GM23248 (cell line): ENCODE data around the gene SPTB. TPM values are rescaled to one million over a fixed set of nuclear protein-coding genes. Genes with fewer than 3 reads are reported as not detected.

Source experiments
- DNase-seq: peaks from one replicate; pipeline ENCODE4 v3.0.0-alpha.2; 2015
- H2AFZ ChIP-seq: fragments of 200-600 bp; sonication (generic); 2 replicates; pipeline ENCODE4 v1.6.1; 2016; ENCODE audit warnings: antibody characterized with exemption
- H3F3A ChIP-seq: fragments of 200-600 bp; sonication (generic); 2 replicates; pipeline ENCODE4 v1.6.1; 2016; ENCODE audit warnings: mild to moderate bottlenecking, antibody characterized with exemption, mixed run types; ENCODE audit not compliant: insufficient read depth
- H3K27ac ChIP-seq: fragments of 200-600 bp; sonication (generic); 2 replicates; pipeline ENCODE4 v1.5.1; 2016; ENCODE audit warnings: mild to moderate bottlenecking
- H3K27me3 ChIP-seq: fragments of 200-600 bp; sonication (generic); replicated peaks from 2 replicates; pipeline ENCODE4 v1.6.1; 2016; ENCODE audit warnings: mild to moderate bottlenecking; ENCODE audit not compliant: insufficient read depth
- H3K36me3 ChIP-seq: fragments of 200-600 bp; sonication (generic); 2 replicates; pipeline ENCODE4 v1.6.1; 2016; ENCODE audit warnings: low read depth, mild to moderate bottlenecking
- H3K4me1 ChIP-seq: fragments of 200-600 bp; sonication (generic); 2 replicates; pipeline ENCODE4 v1.6.1; 2016; ENCODE audit warnings: mild to moderate bottlenecking; ENCODE audit not compliant: insufficient read depth
- H3K4me2 ChIP-seq: fragments of 200-600 bp; sonication (generic); one replicate; pipeline ENCODE4 v1.6.1; 2016; ENCODE audit warnings: mild to moderate bottlenecking; ENCODE audit not compliant: unreplicated experiment
- H3K4me3 ChIP-seq: fragments of 200-600 bp; sonication (generic); 2 replicates; pipeline ENCODE4 v1.5.1; 2016; ENCODE audit warnings: mild to moderate bottlenecking
- H3K79me2 ChIP-seq: fragments of 200-600 bp; sonication (generic); 2 replicates; pipeline ENCODE4 v1.6.1; 2016; ENCODE audit warnings: mild to moderate bottlenecking; ENCODE audit not compliant: insufficient read depth
- H3K9ac ChIP-seq: fragments of 200-600 bp; sonication (generic); 2 replicates; pipeline ENCODE4 v1.6.1; 2016; ENCODE audit warnings: mild to moderate bottlenecking
- H3K9me2 ChIP-seq: fragments of 200-600 bp; sonication (generic); 2 replicates; pipeline ENCODE4 v1.6.1; 2016; ENCODE audit warnings: mixed run types, mild to moderate bottlenecking, moderate library complexity; ENCODE audit not compliant: insufficient read depth
- H3K9me3 ChIP-seq: fragments of 200-600 bp; sonication (generic); one replicate; pipeline ENCODE4 v1.6.1; 2017; ENCODE audit warnings: low read depth
- H4K20me1 ChIP-seq: fragments of 200-600 bp; sonication (generic); 2 replicates; pipeline ENCODE4 v1.6.0; 2016; ENCODE audit not compliant: insufficient read depth
- EZH2 ChIP-seq: fragments of 200-600 bp; sonication (generic); IDR thresholded peaks from 2 replicates; pipeline ENCODE4 v1.6.1; 2018; ENCODE audit warnings: antibody characterized with exemption, mild to moderate bottlenecking; ENCODE audit not compliant: insufficient read depth, poor library complexity, severe bottlenecking
- EZH2phosphoT487 ChIP-seq: fragments of 200-600 bp; sonication (generic); IDR thresholded peaks from 2 replicates; pipeline ENCODE4 v1.6.1; 2018; ENCODE audit warnings: antibody characterized with exemption, moderate library complexity, mild to moderate bottlenecking, low read depth; ENCODE audit not compliant: insufficient read depth
- WGBS, 2 experiments: methylation state at CpG; one replicate each; pipeline ENCODE4 v1.1.6; 2015 to 2017; ENCODE audit warnings: low lambda C conversion rate in 2 of 2, low coverage in 1 of 2; ENCODE audit errors: missing lambda C conversion rate in 2 of 2; 5-methylcytosine and 5-hydroxymethylcytosine counted together
- in situ Hi-C: fragments of 300-500 bp; cut with MboI; formaldehyde crosslinking; loops from 2 replicates; pipeline ENCODE4 v1.15.0; 2020
- polyA plus RNA-seq: library from polyadenylated mRNA; unstranded; fragments of >200 nt; fragmentation: Nextera tagmentation; extraction: Ambion mirVana; gene quantifications from 2 replicates; pipeline ENCODE4 v1.2.1, GENCODE V29; 2016
- total RNA-seq: library from RNA; depleted of rRNA; stranded (reverse); fragments of >200 nt; shearing (Covaris generic); gene quantifications from 2 replicates; pipeline ENCODE4 v1.2.3, GENCODE V29; 2014

The SPTB gene
- total and polyA plus RNA-seq, 2 experiments from 2014 or later: 0.06 to 0.11 TPM

GRCh38 chr14:64775081-64775777, 104.5 kb downstream of the SPTB start:
- TF ChIP-seq EZH2phosphoT487 (no peak), EZH2 (no peak)
- Histone ChIP-seq H3K4me3 (no peak overlapping the region), H4K20me1 (no peaks in the 10 kb centered on the region), H3K36me3 (no peaks in the 10 kb centered on the region), H3K9ac (no peak overlapping the region), H2AFZ (no peak overlapping the region), H3K4me2 (no peak overlapping the region), H3K27ac (no peak overlapping the region), H3K4me1 (no peaks in the 10 kb centered on the region), H3K9me2 (no peaks in the 10 kb centered on the region), H3K9me3 (no peaks in the 10 kb centered on the region), H3K27me3 (no peaks in the 10 kb centered on the region), H3K79me2 (no peaks in the 10 kb centered on the region), H3F3A (no peaks in the 10 kb centered on the region)
- DNase-seq: no peak
- in situ Hi-C loops: no loop called here
- 86 to 88% methylated on average over 25 of the region's 25 CpGs for WGBS, 2 experiments

- in situ Hi-C loops: no loop called here
These were observed 105.4 kb downstream of the SPTB start for GRCh38 chr14:64774272-64774671.

GRCh38 chr14:64773577-64773976, 106.1 kb downstream of the SPTB start:
- no peaks in the 10 kb centered on the region for H3K79me2 ChIP-seq
- H3K4me2 ChIP-seq: no peak overlapping the region
- H2AFZ ChIP-seq: no peak overlapping the region
- no peak overlapping the region for H3K4me3 ChIP-seq
- H3F3A ChIP-seq: no peaks in the 10 kb centered on the region
- H3K9me2 ChIP-seq: no peaks in the 10 kb centered on the region
- no peaks in the 10 kb centered on the region for H3K9me3 ChIP-seq
- H3K27me3 ChIP-seq: no peaks in the 10 kb centered on the region
- DNase-seq: no peak
- TF ChIP-seq EZH2 (no peak), EZH2phosphoT487 (no peak)
- no peak overlapping the region for H3K9ac ChIP-seq
- H3K36me3 ChIP-seq: no peaks in the 10 kb centered on the region
- in situ Hi-C loops: no loop called here
- H3K27ac ChIP-seq: no peak overlapping the region
- 75 to 80% methylated on average over 3 of the region's 3 CpGs for WGBS, 2 experiments
- H3K4me1 ChIP-seq: no peaks in the 10 kb centered on the region
- no peaks in the 10 kb centered on the region for H4K20me1 ChIP-seq

More at GRCh38 chr14:64774272-64774671, 105.4 kb downstream of the SPTB start:
- DNase-seq: no peak
- H3F3A ChIP-seq: no peaks in the 10 kb centered on the region
- no peaks in the 10 kb centered on the region for H3K4me1 ChIP-seq
- no peak for TF ChIP-seq EZH2phosphoT487
- TF ChIP-seq EZH2: no peak
- no peak overlapping the region for H3K4me2 ChIP-seq
- no peaks in the 10 kb centered on the region for H3K79me2 ChIP-seq
- H3K4me3 ChIP-seq: no peak overlapping the region
- no peak overlapping the region for H3K27ac ChIP-seq
- H3K9ac ChIP-seq: no peak overlapping the region
- no peaks in the 10 kb centered on the region for H3K9me2 ChIP-seq
- H3K27me3 ChIP-seq: no peaks in the 10 kb centered on the region
- no peaks in the 10 kb centered on the region for H4K20me1 ChIP-seq
- no peak overlapping the region for H2AFZ ChIP-seq
- WGBS, 2 experiments: 66 to 70% methylated on average over 16 of the region's 16 CpGs
- no peaks in the 10 kb centered on the region for H3K36me3 ChIP-seq
- H3K9me3 ChIP-seq: no peaks in the 10 kb centered on the region

GRCh38 chr14:64773046-64773445, 106.7 kb downstream of the SPTB start:
- H3F3A ChIP-seq: no peaks in the 10 kb centered on the region
- H3K36me3 ChIP-seq: no peaks in the 10 kb centered on the region
- H3K27me3 ChIP-seq: no peaks in the 10 kb centered on the region
- H3K9me2 ChIP-seq: no peaks in the 10 kb centered on the region
- no peak for DNase-seq
- 80 to 86% methylated on average over 18 of the region's 18 CpGs for WGBS, 2 experiments
- no peak overlapping the region for H3K27ac ChIP-seq
- no peak overlapping the region for H2AFZ ChIP-seq
- no peaks in the 10 kb centered on the region for H3K4me1 ChIP-seq
- in situ Hi-C loops: no loop called here
- no peak overlapping the region for H3K9ac ChIP-seq
- no peaks in the 10 kb centered on the region for H3K9me3 ChIP-seq
- no peaks in the 10 kb centered on the region for H3K79me2 ChIP-seq
- no peaks in the 10 kb centered on the region for H4K20me1 ChIP-seq
- no peak overlapping the region for H3K4me2 ChIP-seq
- no peak for TF ChIP-seq EZH2phosphoT487
- TF ChIP-seq EZH2: no peak
- H3K4me3 ChIP-seq: no peak overlapping the region
